IPS-NIHi7 (cell line): Measurements from ENCODE around the gene VPS26A.
A peak's percentile ranks its signal among the peaks of the same experiment; 100 is the strongest.
"Not testable (repeated sequence)": the region's sequence is repeated elsewhere in the genome, so short reads cannot be mapped to it uniquely, and the experiment has no call there.

Source experiments
- DNase-seq: peaks from one replicate; pipeline ENCODE4 v3.0.0; 2012; ENCODE audit warnings: mixed read lengths; ENCODE audit errors: extremely low spot score

The VPS26A gene

DNA sequence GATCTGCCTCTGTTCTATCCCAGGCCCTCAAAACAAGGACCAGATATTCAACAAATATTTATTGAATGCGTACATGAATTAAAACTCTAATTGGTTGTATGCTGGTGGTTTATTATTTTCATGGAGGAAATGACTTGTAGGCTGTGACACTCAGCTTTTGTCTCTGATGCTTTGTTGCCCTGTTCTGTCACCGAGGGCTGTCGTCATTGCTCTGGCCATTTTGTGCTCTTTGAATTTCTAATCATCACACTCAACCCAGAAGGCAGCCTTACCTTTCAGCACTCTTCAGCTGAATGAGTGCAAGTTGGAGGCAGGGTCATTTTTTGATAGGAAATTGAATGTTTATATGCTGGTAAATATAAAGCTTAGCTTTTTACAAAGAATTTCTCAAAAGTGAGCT is 21.5 kb upstream of the VPS26A start:
- DNase-seq = no peak

DNA sequence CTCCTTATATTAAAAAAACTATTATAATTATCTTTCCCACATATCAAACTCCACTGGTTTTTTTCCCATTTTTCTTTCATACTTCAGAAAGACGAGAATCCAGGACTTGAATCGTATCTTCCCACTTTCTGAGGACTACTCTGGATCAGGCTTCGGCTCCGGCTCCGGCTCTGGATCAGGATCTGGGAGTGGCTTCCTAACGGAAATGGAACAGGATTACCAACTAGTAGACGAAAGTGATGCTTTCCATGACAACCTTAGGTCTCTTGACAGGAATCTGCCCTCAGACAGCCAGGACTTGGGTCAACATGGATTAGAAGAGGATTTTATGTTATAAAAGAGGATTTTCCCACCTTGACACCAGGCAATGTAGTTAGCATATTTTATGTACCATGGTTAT is 20.2 kb upstream of the VPS26A start:
- no peak for DNase-seq

DNA sequence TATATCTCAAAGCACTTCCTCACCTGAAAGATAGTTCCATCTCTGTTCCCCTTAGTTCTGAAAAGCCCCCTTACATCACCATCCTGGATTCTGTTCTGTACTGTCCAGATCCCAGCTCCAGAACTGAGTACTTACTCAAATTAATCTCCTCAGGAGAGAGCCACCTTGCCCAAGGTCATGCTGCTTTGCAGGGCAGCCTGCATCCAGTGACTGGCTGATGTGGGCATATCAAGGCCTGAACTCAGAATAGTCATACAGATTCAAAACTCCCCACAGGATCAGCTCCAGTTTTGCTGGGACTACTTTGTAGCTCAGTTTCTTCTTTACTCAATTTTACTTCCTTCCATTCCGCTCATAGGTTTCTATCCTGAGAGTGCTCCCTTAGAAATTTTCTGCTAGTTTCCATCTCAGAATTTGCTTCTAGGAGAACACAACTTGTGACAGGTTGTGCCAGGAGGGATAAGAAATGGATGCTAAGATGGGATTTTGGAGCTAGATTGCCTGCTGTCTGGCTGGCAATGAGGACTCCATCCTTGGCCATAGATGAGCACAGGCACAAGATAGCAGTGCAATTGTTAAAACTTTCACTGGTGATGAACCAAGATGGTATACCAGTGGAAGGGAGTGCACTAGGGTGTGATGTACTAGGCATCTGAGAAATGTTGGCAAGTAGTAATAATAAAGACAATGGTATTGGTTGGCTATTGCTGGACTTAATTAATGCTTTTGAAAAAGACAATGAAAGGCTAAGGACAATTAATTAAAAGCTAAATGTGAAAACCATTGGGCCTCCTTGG is 18.8 kb upstream of the VPS26A start:
- DNase-seq = no peak

DNA sequence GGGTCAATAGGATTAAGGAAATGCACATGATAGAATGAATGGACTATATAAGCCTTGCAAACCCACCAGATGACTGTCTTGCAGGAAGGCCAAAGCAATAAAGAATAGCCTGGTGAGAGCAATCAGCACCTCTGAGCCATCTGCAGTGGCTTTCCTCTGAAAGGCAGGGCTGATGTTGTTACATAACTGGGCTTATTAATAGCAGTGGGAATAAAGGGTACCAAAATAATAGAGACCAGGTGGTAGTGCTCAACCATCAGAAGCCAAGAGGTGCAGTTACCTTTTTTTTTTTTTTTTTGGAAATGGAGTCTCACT is 16.8 kb upstream of the VPS26A start:
- no peak for DNase-seq

DNA sequence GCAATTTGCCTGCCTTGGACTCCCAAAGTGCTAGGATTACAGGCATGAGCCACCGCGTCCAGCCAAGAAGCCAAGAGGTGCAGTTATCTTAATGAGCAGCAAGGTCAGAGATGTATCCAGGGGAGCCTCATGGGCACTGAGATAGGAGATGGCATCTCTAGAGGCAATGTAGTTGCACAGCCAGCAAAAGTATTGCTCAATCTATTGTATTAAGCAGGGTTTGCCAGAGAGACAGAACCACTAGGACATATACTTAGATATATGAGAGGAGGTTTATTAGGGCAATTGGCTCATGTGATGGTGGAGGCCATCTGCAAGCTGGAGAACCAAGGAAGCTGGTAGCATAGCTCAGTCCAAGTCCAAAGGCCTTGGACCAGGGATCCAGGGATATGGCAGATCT is 16.3 kb upstream of the VPS26A start:
- no peak for DNase-seq

DNA sequence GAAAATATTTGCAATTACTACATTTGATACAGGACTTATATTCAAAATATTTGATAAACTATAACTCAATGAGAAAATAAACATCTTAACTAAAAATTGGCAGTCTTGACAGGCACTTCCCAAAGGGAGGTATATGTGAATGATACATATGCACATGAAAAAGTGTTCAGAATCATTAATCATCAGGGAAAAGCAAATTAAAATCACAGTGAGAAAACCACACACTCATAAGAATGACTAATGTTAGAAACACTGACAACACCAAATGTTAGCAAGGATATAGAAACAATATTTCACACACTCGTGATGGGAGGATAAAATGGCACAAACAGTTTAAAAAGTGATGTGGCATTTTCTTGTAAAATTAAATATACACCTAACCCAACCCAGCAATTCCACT is 4.1 kb upstream of the VPS26A start:
- DNase-seq = no peak

DNA sequence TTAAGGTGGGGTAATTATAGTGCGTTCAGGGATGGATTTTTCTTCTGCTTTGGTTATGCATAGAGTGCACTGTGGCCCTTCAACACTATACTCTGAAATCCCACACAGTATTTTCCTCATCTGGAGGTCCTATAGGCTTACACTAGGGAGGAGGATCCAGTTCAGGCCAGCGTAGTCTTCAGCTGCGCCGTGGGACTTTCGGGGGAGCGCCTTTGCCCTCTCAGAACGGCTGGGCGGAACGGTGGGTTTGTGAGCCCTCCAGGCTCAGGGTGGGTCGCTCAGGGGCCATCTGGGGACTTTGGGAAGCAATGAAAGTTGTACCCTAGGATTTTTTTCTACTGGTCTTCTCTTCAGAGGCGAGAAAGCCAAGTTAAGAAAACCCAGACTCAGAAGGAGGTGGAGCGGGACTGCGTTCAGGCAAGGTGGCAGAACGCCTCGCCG is 652 bp upstream of the VPS26A start:
- DNase-seq = peak; percentile 70

DNA sequence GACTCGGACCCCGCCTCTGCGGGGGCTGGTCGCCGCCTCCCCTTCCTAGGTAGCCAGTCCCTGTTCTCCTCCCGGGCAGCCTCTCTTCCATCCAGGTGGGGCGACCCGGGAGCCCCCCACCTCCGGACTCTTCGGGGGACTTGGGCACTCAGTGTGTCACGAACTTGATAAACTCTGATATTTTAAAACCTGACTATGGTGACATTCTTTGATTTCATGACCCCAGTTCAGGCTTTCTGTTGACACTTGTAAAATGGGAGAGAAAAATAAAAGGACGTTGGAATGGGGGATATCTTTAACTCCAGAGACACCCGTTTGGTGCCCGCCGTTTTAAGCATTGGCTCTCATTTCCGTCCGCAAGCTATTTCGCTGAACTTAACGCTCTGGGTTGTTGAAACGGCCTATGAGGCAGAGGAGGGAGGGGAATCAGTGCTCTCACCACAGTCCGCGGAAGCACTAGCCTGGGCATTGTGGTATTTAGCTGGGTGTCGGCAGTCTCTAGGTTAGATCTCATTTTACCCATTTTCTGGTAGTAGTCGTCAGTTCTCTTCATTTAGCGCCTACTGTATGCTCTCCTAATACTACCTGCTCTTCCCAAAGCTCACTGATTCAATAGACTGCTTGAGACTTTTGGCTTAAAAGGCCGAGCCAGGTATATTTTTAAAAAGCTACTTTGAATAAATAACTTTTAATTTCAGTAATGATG is 738 bp downstream of the VPS26A start:
- DNase-seq = peak; percentile 29

DNA sequence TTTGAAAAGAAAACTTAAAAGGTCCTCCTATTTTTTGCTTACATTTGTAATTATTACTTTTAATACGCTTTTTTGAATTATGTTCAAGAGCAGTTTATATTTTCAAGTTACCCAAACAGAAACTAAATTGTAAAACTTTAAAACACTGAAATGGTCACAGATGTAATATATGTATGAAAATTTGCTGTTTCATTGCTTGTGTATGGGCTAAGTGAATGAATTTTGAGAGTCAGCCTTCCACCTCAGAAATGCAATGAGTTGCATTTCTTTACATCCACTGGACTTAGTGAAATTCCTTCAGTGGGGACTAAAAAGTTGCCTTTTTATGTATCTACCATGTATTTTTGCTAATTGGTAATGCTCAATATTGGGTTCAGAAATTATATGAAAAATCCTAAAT is 1.6 kb downstream of the VPS26A start:
- DNase-seq = no peak

DNA sequence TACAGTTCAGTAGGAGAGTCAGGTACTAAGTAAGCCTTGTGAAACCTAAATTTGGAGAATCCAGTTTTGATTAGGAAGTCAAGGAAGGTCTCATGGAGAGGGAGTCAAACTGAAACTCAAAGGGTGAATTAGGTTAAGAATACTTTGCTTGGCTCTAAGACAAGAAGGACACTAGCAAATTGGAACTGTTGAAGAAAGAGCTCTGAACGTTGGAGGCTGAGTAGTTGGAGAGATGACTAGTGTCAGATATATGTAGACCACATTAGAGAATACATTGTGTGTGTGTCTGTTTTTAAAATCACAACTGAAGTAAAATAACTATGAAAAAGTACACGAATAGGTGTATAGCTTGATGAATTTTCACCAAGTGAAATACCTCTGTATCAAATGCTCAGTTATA is 6.3 kb downstream of the VPS26A start:
- no peak for DNase-seq

DNA sequence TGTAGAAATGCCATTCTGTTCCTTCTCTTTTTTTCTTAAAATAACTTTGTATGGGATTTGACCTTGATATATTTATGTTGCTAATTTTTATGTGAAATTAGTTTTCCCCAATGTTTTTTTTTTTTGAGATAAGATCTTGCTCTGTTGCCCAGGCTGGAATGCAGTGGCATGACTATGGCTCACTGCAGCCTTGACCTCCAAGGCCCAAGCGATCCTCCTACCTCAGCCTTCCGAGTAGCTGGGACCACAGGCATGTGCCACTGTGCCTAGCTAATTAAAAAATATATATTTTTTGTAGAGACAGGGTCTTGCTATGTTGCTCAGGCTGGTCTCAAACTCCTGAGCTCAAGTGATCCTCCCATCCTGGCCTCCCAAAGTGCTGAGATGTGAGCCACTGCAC is 16.0 kb downstream of the VPS26A start:
- no peak for DNase-seq

DNA sequence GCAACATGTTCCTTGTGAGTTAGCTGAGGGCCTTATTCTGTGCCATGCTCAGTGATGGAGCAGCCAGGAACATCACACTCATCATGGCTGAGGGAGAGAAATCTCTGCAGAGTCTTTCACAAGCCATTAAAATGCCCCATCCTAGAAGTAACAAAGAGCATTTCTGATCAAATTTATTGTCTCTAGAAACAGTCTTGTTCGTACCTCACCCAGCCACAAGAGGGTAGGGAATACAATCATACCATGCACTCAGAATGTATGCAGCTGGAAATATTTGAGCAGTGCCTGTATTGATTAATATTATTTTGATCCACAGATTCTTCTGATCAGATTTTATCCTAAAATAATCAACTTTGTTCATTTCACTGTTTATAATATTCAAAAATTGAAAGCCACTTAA is 17.3 kb downstream of the VPS26A start:
- DNase-seq = no peak

DNA sequence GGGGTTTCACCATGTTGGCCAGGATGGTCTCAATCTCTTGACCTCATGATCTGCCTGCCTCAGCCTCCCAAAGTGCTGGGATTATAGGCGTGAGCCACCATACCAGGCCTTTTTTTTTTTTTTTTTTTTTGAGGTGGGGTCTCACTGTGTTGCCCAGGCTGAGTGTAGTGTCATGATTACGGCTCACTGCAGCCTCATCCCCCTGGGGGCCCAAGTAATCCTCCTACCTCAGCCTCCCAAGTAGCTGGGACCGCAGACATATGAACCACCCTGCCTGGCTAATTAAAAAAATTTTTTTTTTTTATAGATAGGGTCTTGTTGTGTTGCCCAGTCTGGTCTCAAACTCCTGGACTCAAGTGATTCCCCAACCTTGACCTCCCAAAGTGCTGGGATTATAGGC is 18.1 kb downstream of the VPS26A start:
- not testable (repeated sequence) for DNase-seq

DNA sequence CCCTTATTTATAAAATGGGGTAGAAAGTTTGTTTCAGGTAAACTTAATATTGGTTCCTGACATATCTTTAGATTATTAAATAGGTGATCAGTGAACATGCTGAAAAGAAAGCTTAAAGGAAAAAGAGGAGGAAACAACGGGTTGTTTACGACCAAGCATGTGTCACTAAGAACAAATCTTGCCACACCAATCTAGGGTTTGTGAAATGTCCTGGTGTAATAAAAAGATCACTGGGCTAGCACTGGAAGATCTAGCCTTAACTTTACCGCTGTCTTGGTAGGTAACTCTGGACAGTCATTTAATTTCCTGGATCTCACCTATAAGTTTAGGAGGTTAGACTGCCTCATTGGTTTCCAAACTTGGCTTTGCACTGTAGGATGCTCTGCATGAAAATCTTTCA is 19.0 kb downstream of the VPS26A start:
- DNase-seq = no peak

DNA sequence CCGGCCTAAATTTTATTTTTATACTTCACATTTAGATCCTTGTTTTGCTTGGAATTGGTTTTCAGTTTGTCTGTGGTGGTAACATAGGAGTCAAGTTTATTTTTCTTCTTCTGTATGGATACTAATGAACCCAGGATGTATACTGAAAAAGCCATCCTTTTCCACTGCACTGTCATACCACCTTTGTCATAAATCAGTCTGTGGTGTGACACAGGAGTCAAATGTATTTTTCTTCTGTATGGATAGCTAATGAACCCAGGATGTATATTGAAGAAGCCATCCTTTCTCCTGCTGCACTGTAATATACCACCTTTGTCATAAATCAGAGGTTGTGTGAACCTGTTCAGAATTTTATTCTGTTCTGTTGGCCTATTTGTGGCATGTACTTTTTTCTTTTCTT is 21.4 kb downstream of the VPS26A start:
- DNase-seq = no peak

DNA sequence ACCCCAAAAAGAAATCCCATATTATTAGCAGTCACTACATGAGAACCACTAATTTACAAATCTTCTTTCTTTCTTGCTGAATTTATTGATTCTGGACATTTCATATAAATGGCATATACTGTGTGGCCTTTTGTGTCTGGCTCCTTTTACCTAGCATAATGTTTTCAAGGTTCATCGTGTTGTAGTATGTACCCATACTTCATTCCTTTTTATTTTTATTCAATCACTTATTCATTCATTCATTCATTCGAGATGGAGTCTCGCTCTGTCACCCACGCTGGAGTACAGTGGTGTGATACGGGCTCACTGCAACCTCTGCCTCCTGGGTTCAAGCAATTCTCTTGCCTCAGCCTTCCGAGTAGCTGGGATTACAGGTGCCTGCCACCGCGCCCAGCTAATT is 21.9 kb downstream of the VPS26A start:
- no peak for DNase-seq

DNA sequence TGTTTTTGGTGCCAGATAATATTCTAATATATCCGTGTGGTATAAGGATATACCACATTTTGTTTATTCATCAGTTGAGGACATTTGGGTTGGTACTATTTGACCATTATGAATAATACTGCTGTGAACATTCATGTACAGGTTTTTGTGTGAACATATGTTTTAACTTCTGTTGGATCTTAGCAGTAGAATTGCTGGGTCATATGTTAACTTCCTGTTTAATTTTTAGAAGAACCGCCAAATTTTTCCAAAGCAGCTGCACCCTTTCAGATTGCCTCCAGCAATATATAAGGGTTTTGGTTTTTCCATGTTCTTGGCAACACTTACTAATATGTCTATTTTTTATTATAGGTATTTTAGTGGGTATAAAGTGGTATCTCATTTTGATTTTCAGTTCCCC is 22.8 kb downstream of the VPS26A start:
- DNase-seq = no peak

DNA sequence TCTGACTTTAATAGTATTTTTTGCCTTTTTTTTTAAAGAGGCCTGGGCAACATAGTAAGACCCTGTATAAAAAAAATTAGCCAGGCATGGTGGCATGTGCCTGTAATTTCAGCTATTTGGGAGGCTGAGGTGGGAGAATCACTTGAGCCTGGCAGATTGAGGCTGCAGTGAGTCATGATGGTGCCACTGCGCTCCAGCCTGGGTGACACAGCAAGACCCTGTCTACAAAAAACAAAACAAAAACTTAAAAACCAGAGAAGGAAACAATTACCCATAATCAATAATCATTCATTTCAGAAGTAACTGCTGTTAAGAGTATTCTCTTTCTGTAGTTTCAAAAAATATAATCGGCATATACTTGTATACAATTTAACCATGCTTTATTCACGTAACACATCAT is 28.0 kb downstream of the VPS26A start:
- no peak for DNase-seq

DNA sequence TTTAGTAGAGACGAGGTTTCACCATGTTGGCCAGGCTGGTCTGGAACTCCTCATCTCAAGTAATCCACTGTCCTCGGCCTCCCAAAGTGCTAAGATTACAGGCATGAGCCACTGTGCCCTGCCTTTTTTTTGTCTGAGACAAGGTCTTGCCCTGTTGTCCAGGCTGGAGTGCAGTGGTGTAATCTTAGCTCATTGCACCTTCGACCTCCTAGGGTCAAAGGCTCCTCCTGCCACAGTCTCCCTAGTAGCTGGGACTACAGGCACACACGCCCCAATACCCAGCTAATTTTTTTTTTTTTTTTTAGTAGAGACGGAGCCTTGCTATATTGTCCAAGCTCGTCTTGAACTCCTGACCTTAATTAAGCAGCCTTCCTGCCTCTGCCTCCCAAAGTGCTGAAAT is 29.2 kb downstream of the VPS26A start:
- DNase-seq = no peak

DNA sequence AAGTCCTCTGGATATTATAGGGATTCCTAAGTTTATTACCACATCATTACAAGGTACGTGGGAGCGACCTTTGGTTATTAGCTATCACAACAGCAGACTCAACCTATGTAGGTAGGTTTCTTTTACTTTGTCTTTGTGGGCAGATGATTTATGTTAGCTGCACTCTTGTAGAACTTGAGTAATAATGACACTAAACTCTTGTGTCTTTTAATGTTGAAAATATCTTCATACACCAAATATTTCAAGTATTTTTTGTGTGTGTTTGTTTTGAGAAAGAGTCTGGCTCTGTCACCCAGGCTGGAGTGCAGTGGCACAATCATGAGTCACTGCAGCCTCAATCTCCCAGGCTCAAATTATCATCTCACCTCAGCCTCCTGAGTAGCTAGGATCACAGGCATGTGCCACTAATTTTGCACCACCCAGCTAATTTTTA is 36.8 kb downstream of the VPS26A start:
- no peak for DNase-seq

DNA sequence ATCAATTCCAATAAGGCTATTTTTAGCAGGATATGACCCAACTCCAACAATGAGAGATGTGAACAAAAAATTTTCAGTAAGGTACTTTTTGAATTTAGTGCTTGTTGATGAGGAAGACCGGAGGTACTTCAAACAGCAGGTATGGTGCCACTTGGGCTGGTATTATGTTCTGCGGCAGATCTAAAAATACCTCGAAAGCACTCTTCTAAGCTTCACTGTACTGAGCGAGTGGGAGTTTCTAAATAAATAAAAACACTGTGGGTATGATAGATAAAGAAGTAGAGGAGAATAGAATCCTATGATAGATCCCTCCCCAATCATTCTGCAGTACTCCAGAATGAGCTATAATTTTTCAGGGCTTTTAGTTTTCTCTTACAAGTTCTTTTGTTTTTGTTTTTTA is 44.5 kb downstream of the VPS26A start:
- no peak for DNase-seq

DNA sequence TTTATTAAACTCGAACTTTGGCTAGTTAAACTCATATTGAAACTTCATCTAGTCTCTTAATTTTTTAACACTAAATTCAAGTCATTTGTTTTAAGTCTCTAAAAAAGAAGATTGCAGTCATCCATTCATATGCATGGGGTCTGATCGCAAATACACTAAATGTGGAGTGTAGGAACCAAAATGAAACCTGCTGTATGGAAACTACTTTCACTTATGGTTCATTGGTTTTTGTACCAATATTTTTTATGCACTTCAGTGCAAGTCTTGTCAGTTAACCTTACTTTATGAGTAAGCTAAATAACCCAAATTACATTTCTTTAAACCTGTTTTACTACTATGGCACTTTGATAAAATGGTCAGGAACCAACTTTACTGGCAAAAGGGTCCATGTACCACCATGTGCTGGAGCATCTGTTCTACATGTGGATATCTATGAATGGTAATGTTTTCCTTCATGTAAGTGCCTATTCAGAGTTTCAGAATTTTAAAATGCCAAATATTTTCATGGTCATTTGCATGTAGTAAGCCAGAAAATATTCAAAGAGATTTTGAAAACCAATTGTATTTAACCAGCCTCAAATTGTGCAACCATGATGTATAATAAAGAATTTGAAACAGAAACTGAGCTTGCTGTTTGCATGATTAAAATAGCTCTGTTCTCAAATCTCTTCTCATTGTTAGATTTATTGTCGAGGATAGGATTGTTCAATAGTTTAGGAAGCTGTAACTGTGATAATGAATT is 48.4 kb downstream of the VPS26A start:
- DNase-seq = no peak

DNA sequence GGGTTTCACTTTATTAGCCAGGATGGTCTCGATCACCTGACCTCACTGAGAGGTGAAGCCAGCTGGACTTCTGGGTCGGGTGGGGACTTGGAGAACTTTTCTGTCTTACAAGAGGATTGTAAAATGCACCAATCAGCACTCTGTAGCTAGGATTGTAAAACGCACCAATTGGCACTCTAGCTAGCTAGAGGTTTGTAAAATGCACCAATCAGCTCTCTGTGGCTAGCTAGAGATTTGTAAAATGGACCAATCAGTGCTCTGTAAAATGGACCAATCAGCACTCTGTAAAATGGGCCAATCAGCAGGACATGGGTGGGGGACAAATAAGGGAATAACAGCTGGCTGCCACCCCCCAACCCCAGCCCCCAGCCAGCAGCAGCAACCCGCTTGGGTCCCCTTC is 51.3 kb downstream of the VPS26A start:
- DNase-seq = not testable (repeated sequence)
